GM23338 (cell line): ENCODE results near the gene TRPM2.

Experiments
- CREB1 ChIP-seq: fragments of 250-450 bp; sonication (Bioruptor Pico); IDR thresholded peaks from 2 replicates; pipeline ENCODE4 v1.5.0; 2020; ENCODE audit warnings: low read depth, mild to moderate bottlenecking, moderate library complexity
- EZH2 ChIP-seq: fragments of 200-600 bp; sonication (generic); IDR thresholded peaks from one replicate; pipeline ENCODE4 v1.8.0; 2017; ENCODE audit warnings: antibody characterized with exemption, mild to moderate bottlenecking, low read depth; ENCODE audit not compliant: unreplicated experiment
- EZH2phosphoT487 ChIP-seq: fragments of 200-600 bp; sonication (generic); IDR thresholded peaks from one replicate; pipeline ENCODE4 v1.8.1; 2018; ENCODE audit warnings: antibody characterized with exemption; ENCODE audit not compliant: unreplicated experiment
- NANOG ChIP-seq: IDR thresholded peaks from 2 replicates; pipeline ENCODE4 v1.6.1; 2016; ENCODE audit warnings: antibody characterized with exemption, borderline replicate concordance
- POLR2AphosphoS5 ChIP-seq: IDR thresholded peaks from 2 replicates; pipeline ENCODE4 v1.6.1; 2016; ENCODE audit warnings: antibody characterized with exemption, low read depth
- STAT1 ChIP-seq: IDR thresholded peaks from one replicate; pipeline ENCODE4 v1.6.1; 2016; ENCODE audit warnings: antibody characterized with exemption; ENCODE audit not compliant: unreplicated experiment
- ZNF114 ChIP-seq: fragments of 250-450 bp; sonication (Bioruptor Pico); IDR thresholded peaks from 2 replicates; pipeline ENCODE4 v1.5.0; 2020; ENCODE audit warnings: mild to moderate bottlenecking, moderate library complexity
- ZNF331 ChIP-seq: fragments of 250-450 bp; sonication (Bioruptor Pico); IDR thresholded peaks from 2 replicates; pipeline ENCODE4 v1.5.0; 2020; ENCODE audit warnings: low read depth, mild to moderate bottlenecking, moderate library complexity
- TF ChIP-seq, protein P1 (sequence below), 2 experiments: fragments of 200-600 bp in 1 of 2; sonication (generic) in 1 of 2; conservative IDR thresholded peaks; 2 replicates each; pipeline versions ENCODE4 v1.5.1 to v1.6.1; 2016 to 2017; ENCODE audit warnings: antibody characterized with exemption in 2 of 2, low read depth in 2 of 2, mild to moderate bottlenecking in 2 of 2, moderate library complexity in 1 of 2
- TF ChIP-seq, protein P2 (sequence below): IDR thresholded peaks from one replicate; pipeline ENCODE4 v1.6.1; 2018; ENCODE audit warnings: antibody characterized with exemption; ENCODE audit not compliant: unreplicated experiment
- TF ChIP-seq, protein P3 (sequence below): IDR thresholded peaks from 2 replicates; pipeline ENCODE4 v1.6.1; 2016; ENCODE audit warnings: antibody characterized with exemption

DNA sequence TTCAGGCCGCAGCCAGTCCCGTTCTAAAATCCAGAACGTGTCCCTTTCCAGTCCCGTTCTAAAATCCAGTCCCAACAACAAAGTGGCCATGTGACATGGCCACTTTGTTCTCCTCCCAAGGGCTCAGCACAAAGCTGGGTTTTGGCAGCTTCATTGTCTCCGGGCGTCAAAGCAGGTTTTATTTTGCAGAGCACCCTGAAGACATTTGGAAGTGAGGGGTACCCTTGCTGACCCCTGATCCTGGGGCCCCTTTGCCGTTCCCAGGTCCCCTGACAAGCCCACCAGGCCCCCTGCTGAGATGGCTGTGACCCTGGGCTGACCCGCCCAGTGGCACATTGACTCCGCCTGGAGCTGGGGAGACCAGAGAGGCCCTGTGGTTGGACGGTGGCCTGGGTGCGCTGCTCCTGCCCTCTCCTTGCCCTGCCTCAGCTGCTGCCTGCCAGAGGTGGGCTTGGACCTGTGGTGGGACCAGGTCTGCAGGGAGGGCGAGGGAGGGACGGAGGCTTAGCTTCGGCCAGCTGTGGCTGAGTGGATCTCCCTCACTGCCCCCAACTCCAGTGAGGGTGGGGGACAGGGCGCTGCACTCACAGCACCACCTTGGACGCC lies 49.3 kb upstream of the TRPM2 start:
- TF ChIP-seq, protein P1, sequence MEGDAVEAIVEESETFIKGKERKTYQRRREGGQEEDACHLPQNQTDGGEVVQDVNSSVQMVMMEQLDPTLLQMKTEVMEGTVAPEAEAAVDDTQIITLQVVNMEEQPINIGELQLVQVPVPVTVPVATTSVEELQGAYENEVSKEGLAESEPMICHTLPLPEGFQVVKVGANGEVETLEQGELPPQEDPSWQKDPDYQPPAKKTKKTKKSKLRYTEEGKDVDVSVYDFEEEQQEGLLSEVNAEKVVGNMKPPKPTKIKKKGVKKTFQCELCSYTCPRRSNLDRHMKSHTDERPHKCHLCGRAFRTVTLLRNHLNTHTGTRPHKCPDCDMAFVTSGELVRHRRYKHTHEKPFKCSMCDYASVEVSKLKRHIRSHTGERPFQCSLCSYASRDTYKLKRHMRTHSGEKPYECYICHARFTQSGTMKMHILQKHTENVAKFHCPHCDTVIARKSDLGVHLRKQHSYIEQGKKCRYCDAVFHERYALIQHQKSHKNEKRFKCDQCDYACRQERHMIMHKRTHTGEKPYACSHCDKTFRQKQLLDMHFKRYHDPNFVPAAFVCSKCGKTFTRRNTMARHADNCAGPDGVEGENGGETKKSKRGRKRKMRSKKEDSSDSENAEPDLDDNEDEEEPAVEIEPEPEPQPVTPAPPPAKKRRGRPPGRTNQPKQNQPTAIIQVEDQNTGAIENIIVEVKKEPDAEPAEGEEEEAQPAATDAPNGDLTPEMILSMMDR (conservative IDR thresholded peaks at IDR 0.05; ENCODE audit: low read depth in 2 of 2), result no peak
- no peak for TF ChIP-seq EZH2phosphoT487
- TF ChIP-seq, protein P2, sequence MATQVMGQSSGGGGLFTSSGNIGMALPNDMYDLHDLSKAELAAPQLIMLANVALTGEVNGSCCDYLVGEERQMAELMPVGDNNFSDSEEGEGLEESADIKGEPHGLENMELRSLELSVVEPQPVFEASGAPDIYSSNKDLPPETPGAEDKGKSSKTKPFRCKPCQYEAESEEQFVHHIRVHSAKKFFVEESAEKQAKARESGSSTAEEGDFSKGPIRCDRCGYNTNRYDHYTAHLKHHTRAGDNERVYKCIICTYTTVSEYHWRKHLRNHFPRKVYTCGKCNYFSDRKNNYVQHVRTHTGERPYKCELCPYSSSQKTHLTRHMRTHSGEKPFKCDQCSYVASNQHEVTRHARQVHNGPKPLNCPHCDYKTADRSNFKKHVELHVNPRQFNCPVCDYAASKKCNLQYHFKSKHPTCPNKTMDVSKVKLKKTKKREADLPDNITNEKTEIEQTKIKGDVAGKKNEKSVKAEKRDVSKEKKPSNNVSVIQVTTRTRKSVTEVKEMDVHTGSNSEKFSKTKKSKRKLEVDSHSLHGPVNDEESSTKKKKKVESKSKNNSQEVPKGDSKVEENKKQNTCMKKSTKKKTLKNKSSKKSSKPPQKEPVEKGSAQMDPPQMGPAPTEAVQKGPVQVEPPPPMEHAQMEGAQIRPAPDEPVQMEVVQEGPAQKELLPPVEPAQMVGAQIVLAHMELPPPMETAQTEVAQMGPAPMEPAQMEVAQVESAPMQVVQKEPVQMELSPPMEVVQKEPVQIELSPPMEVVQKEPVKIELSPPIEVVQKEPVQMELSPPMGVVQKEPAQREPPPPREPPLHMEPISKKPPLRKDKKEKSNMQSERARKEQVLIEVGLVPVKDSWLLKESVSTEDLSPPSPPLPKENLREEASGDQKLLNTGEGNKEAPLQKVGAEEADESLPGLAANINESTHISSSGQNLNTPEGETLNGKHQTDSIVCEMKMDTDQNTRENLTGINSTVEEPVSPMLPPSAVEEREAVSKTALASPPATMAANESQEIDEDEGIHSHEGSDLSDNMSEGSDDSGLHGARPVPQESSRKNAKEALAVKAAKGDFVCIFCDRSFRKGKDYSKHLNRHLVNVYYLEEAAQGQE, result no peak
- TF ChIP-seq EZH2, result no peak
- no peak for TF ChIP-seq POLR2AphosphoS5
- no peak for TF ChIP-seq ZNF114 (CRISPR knock-in tag)
- TF ChIP-seq, protein P3, sequence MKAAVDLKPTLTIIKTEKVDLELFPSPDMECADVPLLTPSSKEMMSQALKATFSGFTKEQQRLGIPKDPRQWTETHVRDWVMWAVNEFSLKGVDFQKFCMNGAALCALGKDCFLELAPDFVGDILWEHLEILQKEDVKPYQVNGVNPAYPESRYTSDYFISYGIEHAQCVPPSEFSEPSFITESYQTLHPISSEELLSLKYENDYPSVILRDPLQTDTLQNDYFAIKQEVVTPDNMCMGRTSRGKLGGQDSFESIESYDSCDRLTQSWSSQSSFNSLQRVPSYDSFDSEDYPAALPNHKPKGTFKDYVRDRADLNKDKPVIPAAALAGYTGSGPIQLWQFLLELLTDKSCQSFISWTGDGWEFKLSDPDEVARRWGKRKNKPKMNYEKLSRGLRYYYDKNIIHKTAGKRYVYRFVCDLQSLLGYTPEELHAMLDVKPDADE, result no peak
- TF ChIP-seq CREB1 (CRISPR knock-in tag), result no peak
- TF ChIP-seq STAT1, result no peak
- TF ChIP-seq ZNF331 (CRISPR knock-in tag), result no peak
- no peak for TF ChIP-seq NANOG
